GM12872 (cell line): ENCODE results near the gene SPG7.

ENCODE experiments used
- TF ChIP-seq, protein P1 (sequence below): IDR thresholded peaks from 3 replicates; pipeline ENCODE4 v1.5.1; 2011; ENCODE audit warnings: low read depth, mild to moderate bottlenecking, low read length, moderate library complexity; ENCODE audit not compliant: insufficient read depth

Gene SPG7

DNA sequence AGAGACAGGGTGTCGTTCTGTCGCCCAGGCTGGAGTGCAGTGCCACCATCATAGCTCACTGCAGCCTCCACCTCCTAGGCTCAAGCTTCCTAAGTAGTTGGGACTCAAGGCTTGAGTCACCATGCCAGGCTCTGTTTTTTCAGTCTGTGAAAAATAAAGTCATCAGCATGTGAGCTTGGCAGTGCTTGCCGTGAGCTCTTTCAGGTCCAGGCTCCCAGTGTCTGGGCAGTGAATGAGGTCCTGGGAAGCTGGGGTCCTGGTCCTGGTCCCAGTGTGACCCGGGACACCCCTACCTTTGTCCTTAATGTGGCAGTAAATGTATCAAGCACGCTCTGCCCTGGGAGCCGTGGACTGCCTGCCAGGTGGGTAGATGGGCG, 29.3 kb downstream of the SPG7 start:
- TF ChIP-seq, protein P1, sequence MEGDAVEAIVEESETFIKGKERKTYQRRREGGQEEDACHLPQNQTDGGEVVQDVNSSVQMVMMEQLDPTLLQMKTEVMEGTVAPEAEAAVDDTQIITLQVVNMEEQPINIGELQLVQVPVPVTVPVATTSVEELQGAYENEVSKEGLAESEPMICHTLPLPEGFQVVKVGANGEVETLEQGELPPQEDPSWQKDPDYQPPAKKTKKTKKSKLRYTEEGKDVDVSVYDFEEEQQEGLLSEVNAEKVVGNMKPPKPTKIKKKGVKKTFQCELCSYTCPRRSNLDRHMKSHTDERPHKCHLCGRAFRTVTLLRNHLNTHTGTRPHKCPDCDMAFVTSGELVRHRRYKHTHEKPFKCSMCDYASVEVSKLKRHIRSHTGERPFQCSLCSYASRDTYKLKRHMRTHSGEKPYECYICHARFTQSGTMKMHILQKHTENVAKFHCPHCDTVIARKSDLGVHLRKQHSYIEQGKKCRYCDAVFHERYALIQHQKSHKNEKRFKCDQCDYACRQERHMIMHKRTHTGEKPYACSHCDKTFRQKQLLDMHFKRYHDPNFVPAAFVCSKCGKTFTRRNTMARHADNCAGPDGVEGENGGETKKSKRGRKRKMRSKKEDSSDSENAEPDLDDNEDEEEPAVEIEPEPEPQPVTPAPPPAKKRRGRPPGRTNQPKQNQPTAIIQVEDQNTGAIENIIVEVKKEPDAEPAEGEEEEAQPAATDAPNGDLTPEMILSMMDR: no peak

DNA sequence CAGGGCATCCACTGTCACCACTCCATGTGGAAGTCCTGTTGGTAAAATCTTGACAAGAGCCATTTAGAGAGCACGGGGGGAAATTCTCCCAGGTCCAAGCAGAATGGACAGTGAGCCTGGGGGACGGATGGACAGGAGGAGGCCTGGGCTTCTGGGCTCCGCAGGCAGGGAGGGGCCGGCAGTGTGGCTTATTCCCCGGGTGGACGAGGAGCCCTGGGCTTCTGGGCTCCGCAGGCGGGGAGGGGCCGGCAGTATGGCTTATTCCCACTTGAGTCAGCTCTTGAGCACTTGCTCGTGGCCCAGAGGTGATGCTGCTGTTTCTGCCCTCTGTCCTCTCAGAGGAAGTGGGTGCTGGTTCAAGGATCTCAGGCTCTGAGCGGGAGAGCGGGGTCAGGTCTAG, 30.1 kb downstream of the SPG7 start:
- TF ChIP-seq, protein P1: no peak

DNA sequence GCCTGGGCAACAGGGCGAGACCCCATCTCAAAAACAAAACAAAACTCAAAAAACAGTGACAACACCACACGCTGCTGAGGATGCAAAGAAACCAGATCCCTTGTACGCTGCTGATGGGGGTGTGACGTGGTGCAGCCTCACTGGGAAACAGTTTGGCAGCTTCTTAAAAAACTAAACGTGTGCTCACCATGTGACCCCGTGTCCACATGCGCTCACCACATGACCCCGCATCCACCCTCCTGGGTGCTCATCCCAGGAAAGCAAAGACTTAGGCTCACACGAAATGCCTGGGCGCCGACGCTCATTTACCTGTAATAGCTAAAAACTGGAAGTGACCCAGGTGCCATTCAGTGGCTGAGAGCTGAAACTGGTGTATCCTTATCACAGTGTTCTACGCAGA, 32.4 kb downstream of the SPG7 start:
- TF ChIP-seq, protein P1: no peak

DNA sequence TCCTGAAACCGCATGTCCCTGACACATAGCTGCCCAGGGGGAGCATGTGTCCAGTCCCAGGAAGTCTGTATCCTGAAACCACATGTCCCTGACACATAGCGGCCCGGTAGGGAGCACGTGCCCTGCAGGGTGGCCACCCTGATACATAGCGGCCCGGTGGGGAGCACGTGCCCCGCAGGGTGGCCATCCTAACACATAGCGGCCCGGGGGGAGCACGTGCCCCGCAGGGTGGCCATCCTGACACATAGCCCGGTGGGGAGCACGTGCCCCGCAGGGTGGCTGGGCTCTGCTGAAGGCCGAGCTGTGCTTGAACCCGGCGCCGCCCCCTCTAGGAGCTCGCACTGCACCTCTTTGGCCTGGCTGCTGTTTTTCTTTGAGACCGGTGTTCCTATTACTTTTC, 33.6 kb downstream of the SPG7 start:
- TF ChIP-seq, protein P1: no peak

DNA sequence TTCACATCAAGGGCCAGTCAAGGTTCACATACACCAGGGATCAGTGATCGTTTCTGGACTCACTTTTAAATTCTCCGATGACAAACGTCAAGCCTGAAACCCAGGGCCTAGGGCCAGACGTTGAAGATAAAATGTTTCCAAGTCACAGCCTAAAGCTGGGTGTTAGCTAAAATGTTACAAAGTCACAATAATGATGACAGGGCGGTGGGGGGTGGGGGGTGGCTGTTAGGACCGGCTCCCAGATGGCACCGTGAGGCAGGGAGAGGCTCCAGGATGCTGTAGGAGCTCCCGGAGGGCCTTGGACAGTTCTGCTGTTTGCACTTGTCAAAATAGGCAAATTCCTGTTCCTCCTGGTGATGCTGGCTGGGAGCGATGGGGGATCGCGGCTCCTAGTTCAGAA, 35.9 kb downstream of the SPG7 start:
- TF ChIP-seq, protein P1: no peak

DNA sequence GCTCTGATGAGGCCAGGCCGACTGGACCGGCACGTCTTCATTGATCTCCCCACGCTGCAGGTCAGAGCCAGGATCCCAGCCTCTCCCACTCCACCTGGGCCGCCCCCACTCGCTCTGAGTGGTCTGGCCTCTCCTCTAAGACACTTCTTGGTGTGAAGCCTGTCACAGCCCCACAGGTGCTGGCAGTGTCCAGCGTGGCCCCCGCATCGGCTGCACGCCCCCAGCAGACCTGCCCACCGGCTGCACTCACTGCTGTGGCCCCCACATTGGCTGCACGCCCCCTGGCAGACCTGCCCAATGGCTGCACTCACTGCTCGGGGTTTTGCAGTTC, 36.5 kb downstream of the SPG7 start:
- TF ChIP-seq, protein P1: no peak

DNA sequence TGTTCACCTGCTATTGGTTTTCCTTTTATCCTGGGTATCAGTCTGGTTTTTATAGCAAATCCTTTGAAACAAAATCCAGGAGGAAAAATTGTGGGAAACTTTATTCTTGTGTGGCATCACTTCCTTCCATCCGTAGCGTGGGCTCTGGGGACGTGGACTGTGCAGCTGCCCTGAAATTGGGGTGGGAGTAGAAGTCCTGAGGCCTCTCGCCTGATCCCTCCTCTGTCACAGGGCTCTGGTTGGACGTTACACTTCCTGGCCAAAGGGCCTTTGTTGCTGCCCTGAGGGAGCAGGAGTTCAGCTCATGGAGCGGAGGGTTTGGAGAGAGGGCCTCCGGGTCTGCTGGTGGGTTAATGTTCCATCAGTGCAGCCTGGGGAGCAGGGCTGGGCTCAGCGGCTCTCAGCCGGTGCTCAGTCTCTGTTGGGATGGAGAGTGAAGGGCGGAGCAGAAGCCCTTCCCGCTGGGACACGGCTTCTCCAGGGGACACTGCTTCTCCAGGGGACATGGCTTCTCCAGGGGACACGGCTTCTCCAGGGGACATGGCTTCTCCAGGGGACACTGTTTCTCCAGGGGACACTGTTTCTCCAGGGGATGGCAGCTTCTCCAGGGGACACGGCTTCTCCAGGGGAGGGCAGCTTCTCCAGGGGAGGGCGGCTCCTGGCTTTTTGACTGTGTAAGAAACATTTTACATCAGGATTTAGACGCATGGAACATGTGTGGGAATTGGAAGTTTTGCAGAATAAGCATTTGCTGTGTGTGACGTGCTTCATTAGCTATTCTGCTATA, 37.0 kb downstream of the SPG7 start:
- TF ChIP-seq, protein P1: no peak
